A172 (cell line): Measurements from ENCODE around the gene SH3RF2. TPM values are rescaled to one million over a fixed set of nuclear protein-coding genes. Genes with fewer than 3 reads are reported as not detected.
A peak's percentile ranks its signal among the peaks of the same experiment; 100 is the strongest.
"Not testable (repeated sequence)": the region's sequence is repeated elsewhere in the genome, so short reads cannot be mapped to it uniquely, and the experiment has no call there.

Experiments used
- DNase-seq: peaks from one replicate; pipeline ENCODE4 v3.0.0-alpha.2; 2015; ENCODE audit warnings: low spot score
- total RNA-seq: library from RNA; depleted of rRNA; stranded (reverse); fragments of >200 nt; shearing (Covaris generic); gene quantifications from 2 replicates; pipeline ENCODE4 v1.2.3, GENCODE V29; 2014; rRNA removed

SH3RF2 gene
- total RNA-seq, 1 experiment from 2014 or later: 5.9 TPM

DNA sequence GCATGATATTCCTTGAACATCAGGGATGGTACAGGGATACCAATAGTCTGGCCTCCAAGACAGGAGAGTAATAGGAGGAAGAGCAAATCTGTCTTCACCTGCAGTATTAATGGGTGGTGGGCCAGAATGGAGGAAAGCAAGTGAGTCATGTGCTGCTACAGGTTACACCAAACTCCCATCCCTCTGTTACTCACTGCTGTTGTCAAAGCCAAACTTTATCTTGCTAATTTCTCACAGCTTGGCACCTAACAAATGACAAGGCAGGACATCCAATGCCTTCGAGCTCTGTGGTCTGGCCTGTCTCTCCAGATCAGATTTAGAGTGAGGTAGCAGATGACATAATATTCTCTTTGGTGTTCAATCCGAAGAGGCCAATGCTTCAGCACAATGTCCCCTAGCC is 142.2 kb downstream of the SH3RF2 start:
- no peak for DNase-seq

DNA sequence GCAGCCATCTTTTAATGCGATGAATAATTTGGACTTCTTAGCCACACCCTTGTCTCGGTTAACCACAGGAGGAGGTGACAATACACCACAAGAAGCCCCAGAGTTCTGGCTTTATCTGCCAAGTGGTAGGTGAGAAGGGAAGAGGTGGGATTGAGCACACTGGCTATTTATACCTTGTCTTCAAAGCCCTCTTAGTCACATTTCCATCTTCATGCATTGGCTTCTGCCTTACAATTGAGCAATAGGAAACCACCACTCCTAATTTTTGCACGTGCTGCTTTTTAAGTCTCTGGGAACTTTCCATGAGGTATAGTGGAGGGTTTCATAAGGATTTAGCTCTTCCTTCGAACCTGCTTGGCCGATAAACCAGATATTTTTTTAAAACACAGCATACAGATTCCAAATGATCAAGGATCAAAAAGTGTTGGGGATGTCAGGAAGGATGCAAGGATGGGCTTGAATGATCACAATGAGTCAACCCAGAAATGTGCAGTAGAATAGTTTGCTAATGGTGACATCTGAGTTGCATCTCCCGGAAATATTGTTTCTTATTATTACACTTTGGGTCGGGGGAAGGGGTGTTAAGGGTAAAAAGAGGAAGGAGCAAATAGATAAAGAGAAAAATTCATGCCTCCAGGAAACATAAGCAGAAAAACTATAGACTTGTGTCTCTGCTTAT is 143.5 kb downstream of the SH3RF2 start:
- DNase-seq: peak; percentile 81

DNA sequence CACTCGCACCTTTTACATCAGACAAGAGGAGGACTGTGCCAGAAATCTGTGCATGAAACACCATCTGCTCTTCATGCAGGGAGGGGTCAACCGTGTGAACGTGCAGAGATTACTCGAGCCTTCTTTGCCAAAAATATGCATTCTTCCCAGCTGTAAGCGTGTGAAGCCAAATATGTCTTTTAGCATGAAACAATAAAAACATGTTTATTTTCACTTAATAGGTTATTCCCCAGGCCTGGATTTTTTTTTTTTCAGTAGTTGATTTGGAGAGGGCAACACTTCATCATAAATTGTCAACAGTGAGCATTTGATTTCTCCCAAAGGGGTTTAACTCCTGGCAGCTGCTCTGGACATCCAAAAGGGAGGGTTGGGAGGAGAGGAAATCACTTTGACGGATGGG is 145.2 kb downstream of the SH3RF2 start:
- no peak for DNase-seq

DNA sequence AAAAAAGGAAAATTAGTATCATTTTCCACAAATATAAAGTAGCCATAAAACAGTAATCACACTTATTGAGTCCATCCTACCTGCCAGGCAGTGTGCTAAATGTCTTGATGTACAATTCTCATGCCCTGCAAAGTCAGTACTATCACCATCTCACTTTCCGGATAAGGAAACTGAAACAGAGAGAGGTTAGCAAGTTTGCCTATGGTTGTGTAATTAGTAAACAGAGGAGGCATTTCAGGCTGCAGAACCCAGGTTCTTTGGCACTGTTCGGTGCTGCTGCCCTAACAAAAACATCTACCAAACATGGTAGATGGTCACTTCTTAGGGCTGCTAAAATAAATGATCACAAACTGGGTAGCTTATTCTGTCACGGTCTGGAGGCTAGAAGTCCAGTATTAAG is 146.4 kb downstream of the SH3RF2 start:
- DNase-seq: no peak

DNA sequence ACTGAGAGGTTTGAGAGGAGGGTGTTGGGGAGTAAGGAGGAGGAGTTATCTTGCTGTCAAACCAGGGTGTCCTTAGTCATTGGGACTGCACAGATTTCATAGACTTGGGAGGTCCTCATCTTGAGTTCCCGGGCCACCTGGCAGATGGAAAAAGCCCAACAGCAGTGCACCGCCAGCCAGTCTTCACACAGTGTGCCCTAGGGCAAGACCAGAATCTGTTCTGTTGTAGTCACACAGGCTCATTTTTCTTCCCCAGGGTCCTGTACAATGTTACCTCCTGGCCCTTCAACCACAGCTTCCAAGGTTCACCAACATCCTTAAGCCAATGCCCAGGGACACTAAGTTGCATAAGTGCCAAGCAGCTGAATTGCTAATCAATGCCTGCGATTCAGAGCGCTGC is 148.0 kb downstream of the SH3RF2 start:
- no peak for DNase-seq

DNA sequence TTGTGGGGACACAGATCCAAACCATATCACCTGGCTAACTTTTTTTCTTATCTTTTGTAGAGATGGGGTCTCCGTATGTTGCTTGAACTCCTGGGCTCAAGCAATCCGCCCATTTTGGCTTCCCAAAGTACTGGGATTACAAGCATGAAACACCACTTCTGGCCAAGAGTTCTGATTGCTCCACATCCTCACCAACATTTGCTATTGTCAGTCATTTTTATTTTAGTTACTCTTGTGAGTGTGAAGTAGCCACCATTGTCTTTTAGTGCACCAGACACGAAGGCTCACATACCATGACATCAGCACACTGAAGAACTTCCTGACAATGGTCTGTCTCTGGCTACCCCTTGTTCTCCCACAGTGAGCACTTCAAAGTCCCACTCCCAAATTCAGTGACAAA is 151.7 kb downstream of the SH3RF2 start:
- no peak for DNase-seq

DNA sequence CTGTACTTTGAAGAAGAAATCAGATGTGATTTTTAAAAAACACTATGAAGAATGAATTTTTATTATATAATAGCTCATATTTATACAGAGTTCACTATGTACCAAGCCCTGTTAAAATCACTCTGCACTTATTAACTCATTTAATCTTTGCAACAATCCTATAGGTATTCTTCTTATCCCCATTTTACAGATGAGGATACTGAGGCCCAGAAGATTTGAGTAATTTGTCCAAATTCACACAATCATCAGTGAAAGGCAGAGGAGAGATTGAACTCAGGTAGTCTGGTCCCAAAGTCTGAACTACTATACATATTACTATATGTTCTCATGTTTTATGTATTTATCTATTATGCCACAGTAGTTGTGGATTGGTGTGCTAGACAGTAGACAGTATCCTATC is 152.9 kb downstream of the SH3RF2 start:
- DNase-seq: no peak

DNA sequence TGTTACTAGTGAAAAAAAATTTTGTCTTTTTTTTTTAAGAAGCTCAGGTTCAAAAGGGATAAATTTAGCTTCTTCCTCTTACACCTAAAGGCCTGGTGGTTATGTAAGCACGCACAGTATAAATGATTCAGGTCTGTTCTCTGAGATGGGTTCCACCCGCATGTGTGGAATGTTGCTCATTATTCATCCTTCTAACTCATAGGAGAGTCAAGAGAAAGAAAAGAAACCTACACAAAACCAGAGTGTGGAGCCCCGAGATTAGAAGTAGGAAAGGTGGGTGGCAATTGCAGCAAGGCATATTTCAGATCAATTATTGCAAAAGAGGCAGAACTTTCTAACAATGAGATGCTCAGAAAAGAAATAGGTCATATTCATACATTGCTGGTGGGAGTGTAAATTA is 155.5 kb downstream of the SH3RF2 start:
- DNase-seq: no peak

DNA sequence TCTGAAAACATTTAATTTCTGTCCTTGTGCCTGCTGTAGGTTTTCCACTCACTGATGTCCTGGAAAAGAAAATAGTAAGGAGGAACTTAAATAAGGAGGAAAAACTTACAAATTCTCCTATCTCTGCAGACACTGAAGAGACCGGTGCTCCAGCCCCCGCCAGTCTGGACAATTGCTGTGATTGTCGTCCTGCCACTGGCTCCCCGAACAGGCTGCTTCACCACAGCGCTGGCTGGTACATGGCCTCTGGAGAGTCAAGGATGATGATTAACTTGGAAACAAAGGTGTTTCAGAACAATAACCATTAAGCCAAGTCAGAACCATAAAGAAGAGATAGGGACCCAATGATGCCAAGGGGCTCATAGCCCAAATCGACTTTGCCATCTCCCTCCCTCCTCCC is 161.7 kb downstream of the SH3RF2 start:
- no peak for DNase-seq

DNA sequence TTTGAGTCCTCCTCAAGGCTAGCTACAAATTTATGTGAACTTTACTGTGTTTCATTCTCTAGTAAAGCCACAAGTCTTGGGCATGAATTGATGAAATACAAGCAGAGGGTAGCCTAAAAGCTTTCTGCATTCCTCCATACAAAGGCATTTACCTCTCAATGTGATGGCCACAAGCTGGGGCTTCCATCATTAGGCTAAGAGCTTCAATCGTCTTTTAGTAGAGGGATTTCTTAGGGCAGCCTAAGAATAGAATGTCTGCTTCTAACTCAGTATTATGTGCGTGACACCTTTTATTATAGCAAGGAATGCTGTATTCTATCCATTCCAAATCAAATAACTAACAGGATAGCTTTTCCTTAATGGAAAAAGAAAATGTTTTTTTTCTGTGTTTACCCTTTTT is 165.3 kb downstream of the SH3RF2 start:
- no peak for DNase-seq

DNA sequence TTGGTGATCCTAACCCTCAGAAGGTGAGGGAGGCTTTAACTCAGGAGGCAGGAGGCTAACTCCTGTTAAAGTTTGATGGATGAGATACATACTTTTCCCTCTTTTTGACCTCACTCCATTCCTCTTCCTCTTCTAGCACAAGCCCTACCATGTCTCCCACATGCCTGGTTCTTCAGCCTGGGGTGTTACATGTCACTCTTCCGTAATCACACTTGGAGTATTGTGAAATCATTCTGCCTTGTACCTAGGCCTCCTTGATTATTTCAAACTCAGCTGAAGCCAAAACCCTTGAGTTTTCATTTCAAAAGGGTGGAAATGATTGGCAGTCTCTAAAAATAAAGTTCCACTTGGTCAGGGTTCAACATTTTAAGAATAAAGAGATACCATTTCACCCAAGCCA is 167.2 kb downstream of the SH3RF2 start:
- no peak for DNase-seq

DNA sequence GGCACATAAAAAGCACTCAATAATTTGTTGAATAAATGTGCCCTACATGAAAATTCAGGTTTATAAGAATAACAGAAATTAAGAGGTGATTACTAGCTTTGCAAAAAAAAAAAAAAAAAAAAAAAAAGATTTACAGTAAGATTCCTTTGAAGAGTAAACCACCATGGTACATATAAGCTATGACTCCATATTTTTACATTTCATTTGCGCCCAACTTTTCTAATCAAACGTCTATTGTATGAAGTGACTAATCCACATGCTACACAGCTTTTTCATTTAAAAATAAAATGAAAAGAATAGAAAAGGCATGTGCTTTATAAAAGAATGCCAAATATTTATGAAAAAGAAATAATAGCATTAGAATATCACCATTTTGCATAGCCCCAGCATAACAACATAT is 169.1 kb downstream of the SH3RF2 start, which contains the start of gene PLAC8L1:
Gene PLAC8L1, minus strand, starts transcription at position 101 of the 400 bp plus-strand sequence. CDS start 1,266 bp downstream, outside the sequence.
- DNase-seq: no peak

DNA sequence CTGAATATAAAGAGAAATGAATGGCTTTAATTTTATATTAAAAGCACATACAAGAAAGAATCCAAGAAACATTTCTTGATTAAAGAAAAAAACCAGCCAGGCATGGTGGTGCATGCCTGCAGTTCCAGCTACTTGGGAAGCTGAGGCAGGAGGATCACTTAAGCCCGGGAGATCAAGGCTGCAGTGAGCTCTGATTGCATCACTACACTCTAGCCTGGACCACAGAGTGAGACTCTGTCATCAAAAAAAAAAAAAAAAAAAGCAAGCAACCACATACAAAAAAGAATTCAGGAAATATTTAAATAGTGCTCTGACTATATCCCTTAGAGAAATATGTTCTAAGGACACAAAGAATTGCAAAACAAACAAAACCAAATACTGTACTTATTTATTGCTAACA is 171.5 kb downstream of the SH3RF2 start:
- DNase-seq: no peak

DNA sequence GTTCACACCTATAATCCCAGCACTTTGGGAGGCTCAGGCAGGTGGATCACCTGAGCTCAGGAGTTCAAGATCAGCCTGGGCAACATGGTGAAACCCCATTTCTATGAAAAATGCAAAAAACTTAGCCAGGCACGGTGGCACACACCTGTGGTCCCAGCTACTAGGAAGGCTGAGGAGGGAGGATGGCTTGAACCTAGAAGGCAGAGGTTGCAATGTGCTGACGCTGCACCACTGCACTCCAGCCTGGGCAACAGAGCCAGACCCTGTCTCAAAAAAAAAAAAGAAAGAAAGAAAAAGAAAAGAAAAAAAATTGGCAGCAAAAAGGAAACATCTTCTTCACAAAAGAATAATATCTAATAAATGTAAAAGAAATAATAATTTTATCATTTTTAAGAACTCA is 172.5 kb downstream of the SH3RF2 start:
- not testable (repeated sequence) for DNase-seq

DNA sequence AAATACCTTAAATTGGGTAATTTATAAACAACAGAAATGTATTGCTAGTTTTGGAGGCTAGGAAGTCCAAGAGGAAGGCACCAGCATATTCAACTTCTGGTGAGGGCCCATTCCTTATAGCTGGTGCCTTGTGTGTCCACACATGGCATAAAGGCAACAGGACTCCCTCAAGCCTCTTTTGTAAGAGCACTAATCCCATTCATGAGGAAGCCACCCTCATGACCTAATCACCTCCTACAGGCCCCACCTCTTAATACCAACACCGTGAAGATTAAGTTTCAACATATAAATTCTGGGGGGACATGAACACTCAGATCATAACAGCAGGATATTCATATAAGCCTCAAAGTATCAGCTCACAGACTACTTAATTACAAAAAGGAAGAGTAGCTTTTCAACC is 173.0 kb downstream of the SH3RF2 start:
- DNase-seq: no peak

DNA sequence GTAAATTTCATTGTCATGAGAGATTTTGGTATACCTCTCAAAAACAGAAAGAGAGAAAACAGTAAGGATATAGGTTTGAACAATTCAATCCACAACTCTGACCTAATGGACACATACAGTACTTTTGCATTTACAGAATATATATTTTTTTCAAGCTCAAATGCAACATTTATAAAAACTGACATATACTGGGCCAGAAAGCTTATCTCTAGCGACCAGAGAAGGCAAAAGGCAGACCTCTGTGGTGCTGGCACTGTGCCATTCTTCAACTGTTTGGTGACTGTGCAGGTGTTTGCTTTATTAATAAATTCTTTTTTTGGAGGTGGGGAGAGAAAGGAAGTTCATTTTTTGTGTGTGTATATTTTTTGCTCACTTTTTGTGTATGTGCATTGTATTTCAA is 175.0 kb downstream of the SH3RF2 start:
- DNase-seq: no peak

DNA sequence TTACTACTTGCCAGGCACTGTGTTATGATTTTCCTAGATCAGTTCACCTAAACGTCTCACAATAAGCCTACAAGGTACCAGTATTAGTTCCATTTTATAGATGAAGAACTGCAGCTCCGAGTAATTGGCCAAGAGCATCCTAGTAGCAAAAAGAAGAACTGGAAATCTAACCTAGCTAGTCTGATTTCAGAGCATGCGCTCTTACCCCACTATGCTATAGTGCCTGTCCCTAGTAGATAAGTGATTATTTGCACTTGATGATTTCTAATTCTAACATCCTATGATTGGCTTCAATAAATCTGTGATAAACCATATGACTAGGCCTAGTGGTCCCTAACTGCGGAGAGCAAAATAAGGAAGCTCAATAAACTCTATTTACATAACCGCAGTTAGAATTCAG is 176.1 kb downstream of the SH3RF2 start:
- DNase-seq: no peak

Other genes with a start within 250 kb of the SH3RF2 start
- gene PRELID2, start 101.2 kb upstream of the SH3RF2 start, total RNA-seq: 26.3 and 28.1 TPM in 2 replicates
- gene GRXCR2, start 63.6 kb upstream of the SH3RF2 start, total RNA-seq: not detected in 2 replicates
- gene PLAC8L1, start 169.0 kb downstream of the SH3RF2 start, total RNA-seq: not detected in 2 replicates
- gene LARS1, start 246.1 kb downstream of the SH3RF2 start, total RNA-seq: 146 and 151 TPM in 2 replicates